Left lung (tissue), 10 donors: ENCODE results near the gene LYSET. TPM values are rescaled to one million over a fixed set of nuclear protein-coding genes. Genes with fewer than 3 reads are reported as not detected.
"Not testable (repeated sequence)": the region's sequence is repeated elsewhere in the genome, so short reads cannot be mapped to it uniquely, and the experiment has no call there.

ENCODE experiments used
- ATAC-seq: fragments of 200-7000 bp; cut with Tn5 transposase; one replicate; pipeline ENCODE4 v1.9.1; 2020; ENCODE audit warnings: moderate library complexity
- DNase-seq, 4 donors: peaks; one replicate each; pipeline ENCODE4 v3.0.0-alpha.2; 2013 to 2020
- H3K27ac ChIP-seq, 2 donors: fragments of 200-600 bp; sonication (generic) in 1 of 2; one replicate each; pipeline versions ENCODE4 v1.5.0 to v1.8.0; 2020 to 2021
- H3K27me3 ChIP-seq, 2 donors: fragments of 200-600 bp; sonication (generic) in 1 of 2; one replicate each; pipeline versions ENCODE4 v1.5.0 to v1.8.0; 2020 to 2021
- H3K36me3 ChIP-seq, 2 donors: fragments of 200-600 bp; sonication (generic) in 1 of 2; one replicate each; pipeline versions ENCODE4 v1.5.0 to v1.8.0; 2020 to 2021
- H3K4me1 ChIP-seq, 2 donors: fragments of 200-600 bp; one replicate each; pipeline ENCODE4 v1.8.0; 2021
- H3K4me3 ChIP-seq, 2 donors: fragments of 200-600 bp; sonication (generic) in 1 of 2; one replicate each; pipeline versions ENCODE4 v1.5.0 to v1.8.0; 2020 to 2021; ENCODE audit warnings: mild to moderate bottlenecking in 1 of 2
- H3K9me3 ChIP-seq, 2 donors: fragments of 200-600 bp; sonication (generic) in 1 of 2; one replicate each; pipeline versions ENCODE4 v1.5.0 to v1.8.0; 2020 to 2021
- intact Hi-C, 2 donors: fragments of 100-400 bp; cut with DNase I; formaldehyde crosslinking; loops; one replicate each; pipeline versions ENCODE4 v1.11.2 to v1.14.2; 2022
- polyA plus RNA-seq, 6 donors: library from polyadenylated mRNA; unstranded; fragments of 120-200 nt; gene quantifications; one replicate each; pipeline ENCODE4 v1.2.1, GENCODE V29; 2013; ENCODE audit not compliant: insufficient read length in 6 of 6
- total RNA-seq, 2 donors: library from RNA; stranded (reverse); fragmentation: NEBNext Ultra II Directional; extraction: Animal tissue kit (Norgen Biotek cat#: 25700); gene quantifications; one replicate each; pipeline ENCODE4 v1.2.1, GENCODE V29; 2021
- TF ChIP-seq, protein P1 (sequence below), 2 donors: fragments of 200-600 bp; sonication (generic) in 1 of 2; IDR thresholded peaks; one replicate each; pipeline versions ENCODE4 v1.5.0 to v1.8.0; 2021; ENCODE audit warnings: antibody characterized with exemption in 2 of 2
- donor health status: DM: no; HTN: yes; CAD: no.
- donor health status: DM: no; HTN: no; CAD: no.

The LYSET gene
- total and polyA plus RNA-seq, 8 donors, result 21.9 to 42.7 (median 23.9) TPM

DNA sequence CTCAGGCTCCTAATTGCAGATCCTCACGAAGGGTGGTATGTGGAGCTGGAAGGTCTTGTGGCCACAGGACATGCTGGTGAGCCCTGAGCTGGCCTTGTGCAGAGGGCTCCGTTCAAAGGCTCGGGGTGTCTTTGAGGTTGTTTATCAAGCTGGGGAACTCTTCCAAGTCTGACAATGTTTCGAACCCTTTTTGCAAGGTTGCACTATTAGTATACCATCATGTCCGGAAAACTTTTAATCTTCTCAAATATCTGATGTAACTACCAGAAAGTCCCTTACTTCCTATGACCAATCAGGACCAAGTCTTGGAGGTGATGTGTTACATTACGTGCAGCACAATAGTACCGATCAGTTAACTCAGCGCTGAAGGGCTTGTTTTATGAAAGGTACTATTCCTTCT is 43.4 kb downstream of the LYSET start:
- intact Hi-C loops, result no loop called here
- Histone ChIP-seq H3K27ac (no peak overlapping the region), H3K27me3 (peaks cover 0 to 19% of the 10 kb centered on the region in 2 donors), H3K36me3 (peaks cover 0 to 59% of the 10 kb centered on the region in 2 donors), H3K9me3 (no peaks in the 10 kb centered on the region), H3K4me1 (peaks cover 0 to 9% of the 10 kb centered on the region in 2 donors), H3K4me3 (no peak overlapping the region)
- TF ChIP-seq, protein P1, sequence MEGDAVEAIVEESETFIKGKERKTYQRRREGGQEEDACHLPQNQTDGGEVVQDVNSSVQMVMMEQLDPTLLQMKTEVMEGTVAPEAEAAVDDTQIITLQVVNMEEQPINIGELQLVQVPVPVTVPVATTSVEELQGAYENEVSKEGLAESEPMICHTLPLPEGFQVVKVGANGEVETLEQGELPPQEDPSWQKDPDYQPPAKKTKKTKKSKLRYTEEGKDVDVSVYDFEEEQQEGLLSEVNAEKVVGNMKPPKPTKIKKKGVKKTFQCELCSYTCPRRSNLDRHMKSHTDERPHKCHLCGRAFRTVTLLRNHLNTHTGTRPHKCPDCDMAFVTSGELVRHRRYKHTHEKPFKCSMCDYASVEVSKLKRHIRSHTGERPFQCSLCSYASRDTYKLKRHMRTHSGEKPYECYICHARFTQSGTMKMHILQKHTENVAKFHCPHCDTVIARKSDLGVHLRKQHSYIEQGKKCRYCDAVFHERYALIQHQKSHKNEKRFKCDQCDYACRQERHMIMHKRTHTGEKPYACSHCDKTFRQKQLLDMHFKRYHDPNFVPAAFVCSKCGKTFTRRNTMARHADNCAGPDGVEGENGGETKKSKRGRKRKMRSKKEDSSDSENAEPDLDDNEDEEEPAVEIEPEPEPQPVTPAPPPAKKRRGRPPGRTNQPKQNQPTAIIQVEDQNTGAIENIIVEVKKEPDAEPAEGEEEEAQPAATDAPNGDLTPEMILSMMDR (IDR thresholded peaks at IDR 0.05), result no peak
- no peak for ATAC-seq
- DNase-seq, result no peak

DNA sequence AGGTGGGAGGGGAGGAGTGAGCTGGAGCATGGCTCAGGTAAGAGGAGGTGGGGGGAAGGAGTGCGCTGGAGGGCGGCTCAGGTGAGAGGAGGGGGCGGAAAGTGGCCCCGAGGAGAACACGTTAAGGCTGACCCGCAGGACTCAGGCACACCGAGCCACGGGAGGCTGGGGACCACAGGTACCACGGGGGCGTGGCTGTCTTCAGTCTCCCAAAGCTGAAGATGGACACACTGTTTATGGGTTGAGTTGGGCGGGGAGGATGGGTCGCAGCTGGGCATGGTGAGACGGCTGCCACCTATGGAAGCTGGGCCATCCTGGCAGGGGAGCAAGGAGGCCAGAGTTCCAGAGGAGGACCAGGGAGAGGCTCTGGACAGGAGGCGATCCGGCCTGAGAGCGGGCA is 45.4 kb downstream of the LYSET start:
- peaks cover 0 to 39% of the 10 kb centered on the region in 2 donors for H3K36me3 ChIP-seq
- peaks cover 0 to 9% of the 10 kb centered on the region in 2 donors for H3K4me1 ChIP-seq
- no peaks in the 10 kb centered on the region for H3K9me3 ChIP-seq
- intact Hi-C loops, result no loop called here
- DNase-seq (peak in 1 of 4 donors; percentile 78), ATAC-seq (no peak)
- H3K4me3 ChIP-seq, result no peak overlapping the region
- no peak overlapping the region for H3K27ac ChIP-seq
- TF ChIP-seq, protein P1 (IDR thresholded peaks at IDR 0.05), result no peak
- peaks cover 0 to 19% of the 10 kb centered on the region in 2 donors for H3K27me3 ChIP-seq

DNA sequence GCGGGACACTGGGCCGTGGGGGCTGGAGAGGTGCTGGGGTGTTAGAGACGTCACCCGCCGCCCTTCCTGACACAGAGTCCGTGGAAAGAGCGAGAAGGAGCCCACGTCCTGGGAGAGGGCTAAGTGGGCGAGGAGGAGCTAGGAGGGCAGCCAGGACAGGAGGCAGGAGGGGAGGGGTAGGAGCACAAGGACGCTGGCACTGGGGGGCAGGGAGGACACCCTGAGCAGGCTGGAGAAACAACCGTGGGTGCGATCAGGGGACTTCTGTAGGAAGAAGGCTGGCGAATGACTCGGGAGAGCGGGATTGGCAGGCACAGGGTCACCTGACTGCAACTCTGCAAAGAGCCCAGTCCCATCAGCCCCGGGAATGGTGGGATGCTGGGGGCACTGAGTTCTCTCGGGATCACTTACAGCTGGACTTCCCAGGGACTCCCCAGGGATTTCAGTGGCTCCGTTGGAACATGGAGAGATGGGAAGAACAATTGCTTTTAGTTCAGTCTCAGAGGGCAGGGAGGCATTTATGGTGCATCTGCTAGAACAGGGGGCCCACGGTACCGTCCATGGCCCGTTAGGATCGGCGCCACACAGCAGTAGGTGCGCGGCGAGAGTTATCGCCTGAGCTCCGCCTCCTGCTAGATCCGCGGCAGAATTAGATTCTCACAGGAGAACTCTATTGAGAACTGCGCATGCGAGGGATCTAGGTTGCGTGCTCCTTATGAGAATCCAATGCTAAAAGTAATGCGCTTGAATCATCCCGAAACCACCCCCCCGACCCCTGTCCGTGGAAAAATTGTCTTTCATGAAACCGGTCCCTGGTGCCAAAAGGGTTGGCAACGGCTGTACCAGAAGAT is 46.2 kb downstream of the LYSET start:
- DNase-seq, result peak in 2 of 4 donors; percentile 7 to 40

DNA sequence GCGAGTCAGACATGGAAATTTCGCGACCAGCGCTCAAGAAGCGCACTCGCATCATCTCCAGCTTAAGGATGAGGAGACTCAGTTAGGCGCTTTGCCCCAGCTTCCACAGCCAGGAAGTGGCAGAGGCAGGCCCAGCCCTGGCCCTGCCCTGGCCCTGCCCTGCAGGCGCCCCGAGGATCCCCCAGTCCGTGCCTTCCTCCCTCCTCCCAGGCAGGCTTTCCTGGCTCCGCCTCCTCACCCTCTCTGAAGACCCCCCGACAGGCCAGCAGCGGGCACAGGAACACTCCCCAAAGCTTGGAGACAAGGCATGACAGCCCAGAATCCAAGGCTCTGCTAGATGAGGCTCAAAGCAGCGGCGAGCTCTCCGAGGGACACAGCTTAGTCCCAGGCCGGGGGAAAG is 47.0 kb downstream of the LYSET start:
- Histone ChIP-seq H3K27ac (no peak overlapping the region), H3K9me3 (no peaks in the 10 kb centered on the region), H3K27me3 (peaks cover 0 to 19% of the 10 kb centered on the region in 2 donors), H3K36me3 (peaks cover 0 to 25% of the 10 kb centered on the region in 2 donors), H3K4me1 (peaks cover 0 to 9% of the 10 kb centered on the region in 2 donors), H3K4me3 (no peak overlapping the region)
- TF ChIP-seq, protein P1 (IDR thresholded peaks at IDR 0.05), result no peak
- no peak for ATAC-seq
- intact Hi-C loops, result no loop called here
- no peak for DNase-seq

More for the DNA sequence above, 46.2 kb downstream of the LYSET start:
- peak; percentile 77 for ATAC-seq
- no peak overlapping the region for H3K27ac ChIP-seq
- H3K27me3 ChIP-seq, result peaks cover 0 to 19% of the 10 kb centered on the region in 2 donors
- no peaks in the 10 kb centered on the region for H3K9me3 ChIP-seq
- intact Hi-C loops, result no loop called here
- peaks cover 0 to 9% of the 10 kb centered on the region in 2 donors for H3K4me1 ChIP-seq
- TF ChIP-seq, protein P1 (IDR thresholded peaks at IDR 0.05), result no peak
- peaks cover 0 to 31% of the 10 kb centered on the region in 2 donors for H3K36me3 ChIP-seq
- H3K4me3 ChIP-seq, result peak overlapping the region; percentile 26 to 31

DNA sequence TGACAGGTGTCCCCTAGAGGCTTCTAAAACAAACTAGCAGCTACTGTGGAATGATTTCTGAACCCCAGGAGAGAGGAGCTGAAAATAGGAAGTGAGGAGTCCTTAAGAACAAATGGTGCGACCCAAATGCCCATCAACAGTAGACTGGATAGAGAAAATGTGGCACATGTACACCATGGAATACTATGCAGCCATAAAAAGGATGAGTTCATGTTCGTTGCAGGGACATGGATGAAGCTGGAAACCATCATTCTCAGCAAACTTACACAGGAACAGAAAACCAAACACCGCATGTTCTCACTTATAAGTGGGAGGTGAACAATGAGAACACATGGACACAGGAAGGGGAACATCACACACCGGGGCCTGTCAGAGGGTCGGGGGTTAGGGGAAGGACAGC is 48.0 kb downstream of the LYSET start:
- ATAC-seq, DNase-seq, H3K9me3 ChIP-seq, H3K4me3 ChIP-seq, intact Hi-C loops, H3K4me1 ChIP-seq, H3K27ac ChIP-seq: not testable (repeated sequence)
- Histone ChIP-seq H3K27me3 (peaks cover 0 to 19% of the 10 kb centered on the region in 2 donors), H3K36me3 (peaks cover 0 to 16% of the 10 kb centered on the region in 2 donors)
